Right lobe of liver (tissue), 4 donors: ENCODE data around the gene KMT2A.

ENCODE experiments used
- POLR2A ChIP-seq: fragments of 450-650 bp; IDR thresholded peaks from one replicate; pipeline ENCODE4 v1.6.1; 2017; ENCODE audit warnings: antibody characterized with exemption, mild to moderate bottlenecking
- TF ChIP-seq, protein P1 (sequence below), 4 donors: fragments of 200-600 bp in 3 of 4; fragments of 450-650 bp in 1 of 4; IDR thresholded peaks; one replicate each; pipeline versions ENCODE4 v1.5.1 to v1.8.0; 2016 to 2022; ENCODE audit warnings: antibody characterized with exemption in 4 of 4, mild to moderate bottlenecking in 2 of 4
- donor health status: DM: no; HTN: no; CAD: no.
- donor health status: DM: no; HTN: no; CAD: no.
- donor health status: DM: no; HTN: yes; CAD: no.

GRCh38 chr11:118531597-118532084, 95.3 kb downstream of the KMT2A start:
- TF ChIP-seq, protein P1, sequence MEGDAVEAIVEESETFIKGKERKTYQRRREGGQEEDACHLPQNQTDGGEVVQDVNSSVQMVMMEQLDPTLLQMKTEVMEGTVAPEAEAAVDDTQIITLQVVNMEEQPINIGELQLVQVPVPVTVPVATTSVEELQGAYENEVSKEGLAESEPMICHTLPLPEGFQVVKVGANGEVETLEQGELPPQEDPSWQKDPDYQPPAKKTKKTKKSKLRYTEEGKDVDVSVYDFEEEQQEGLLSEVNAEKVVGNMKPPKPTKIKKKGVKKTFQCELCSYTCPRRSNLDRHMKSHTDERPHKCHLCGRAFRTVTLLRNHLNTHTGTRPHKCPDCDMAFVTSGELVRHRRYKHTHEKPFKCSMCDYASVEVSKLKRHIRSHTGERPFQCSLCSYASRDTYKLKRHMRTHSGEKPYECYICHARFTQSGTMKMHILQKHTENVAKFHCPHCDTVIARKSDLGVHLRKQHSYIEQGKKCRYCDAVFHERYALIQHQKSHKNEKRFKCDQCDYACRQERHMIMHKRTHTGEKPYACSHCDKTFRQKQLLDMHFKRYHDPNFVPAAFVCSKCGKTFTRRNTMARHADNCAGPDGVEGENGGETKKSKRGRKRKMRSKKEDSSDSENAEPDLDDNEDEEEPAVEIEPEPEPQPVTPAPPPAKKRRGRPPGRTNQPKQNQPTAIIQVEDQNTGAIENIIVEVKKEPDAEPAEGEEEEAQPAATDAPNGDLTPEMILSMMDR (IDR thresholded peaks at IDR 0.05): no peak
- no peak for TF ChIP-seq POLR2A
